Measurements from ENCODE around the gene TMOD4. TPM values are rescaled to one million over a fixed set of nuclear protein-coding genes. Genes with fewer than 3 reads are reported as not detected.

Gene TMOD4
- total RNA-seq, 1 experiment from 2014 or later, result not detected

DNA sequence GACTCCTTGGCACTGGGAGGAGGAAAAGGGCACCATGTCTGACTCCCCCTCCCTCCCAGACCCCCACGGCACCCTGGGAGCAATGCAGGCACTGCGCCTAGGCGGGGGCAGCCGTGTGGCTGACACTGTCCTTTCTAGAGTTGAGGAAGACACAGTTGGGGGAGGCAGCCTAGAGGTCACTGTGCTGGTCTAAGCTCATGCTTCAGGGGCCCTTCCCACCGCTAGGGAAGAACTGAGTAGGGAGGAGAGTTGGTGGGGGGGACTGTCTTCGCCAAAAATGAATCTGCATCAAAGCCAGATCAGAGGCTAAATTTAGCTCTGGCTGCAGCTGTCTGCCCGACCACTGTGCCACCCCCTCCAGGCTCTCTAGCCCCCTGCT is 32.7 kb downstream of the TMOD4 start:
- no peak for DNase-seq (ENCODE audit: low read depth)

- no peak for DNase-seq (ENCODE audit: low read depth)
These were observed 33.2 kb downstream of the TMOD4 start for GRCh38 chr1:151142411-151143056.

- no peak for DNase-seq (ENCODE audit: low read depth)
These were observed 38.0 kb downstream of the TMOD4 start for GRCh38 chr1:151137789-151138188.

DNA sequence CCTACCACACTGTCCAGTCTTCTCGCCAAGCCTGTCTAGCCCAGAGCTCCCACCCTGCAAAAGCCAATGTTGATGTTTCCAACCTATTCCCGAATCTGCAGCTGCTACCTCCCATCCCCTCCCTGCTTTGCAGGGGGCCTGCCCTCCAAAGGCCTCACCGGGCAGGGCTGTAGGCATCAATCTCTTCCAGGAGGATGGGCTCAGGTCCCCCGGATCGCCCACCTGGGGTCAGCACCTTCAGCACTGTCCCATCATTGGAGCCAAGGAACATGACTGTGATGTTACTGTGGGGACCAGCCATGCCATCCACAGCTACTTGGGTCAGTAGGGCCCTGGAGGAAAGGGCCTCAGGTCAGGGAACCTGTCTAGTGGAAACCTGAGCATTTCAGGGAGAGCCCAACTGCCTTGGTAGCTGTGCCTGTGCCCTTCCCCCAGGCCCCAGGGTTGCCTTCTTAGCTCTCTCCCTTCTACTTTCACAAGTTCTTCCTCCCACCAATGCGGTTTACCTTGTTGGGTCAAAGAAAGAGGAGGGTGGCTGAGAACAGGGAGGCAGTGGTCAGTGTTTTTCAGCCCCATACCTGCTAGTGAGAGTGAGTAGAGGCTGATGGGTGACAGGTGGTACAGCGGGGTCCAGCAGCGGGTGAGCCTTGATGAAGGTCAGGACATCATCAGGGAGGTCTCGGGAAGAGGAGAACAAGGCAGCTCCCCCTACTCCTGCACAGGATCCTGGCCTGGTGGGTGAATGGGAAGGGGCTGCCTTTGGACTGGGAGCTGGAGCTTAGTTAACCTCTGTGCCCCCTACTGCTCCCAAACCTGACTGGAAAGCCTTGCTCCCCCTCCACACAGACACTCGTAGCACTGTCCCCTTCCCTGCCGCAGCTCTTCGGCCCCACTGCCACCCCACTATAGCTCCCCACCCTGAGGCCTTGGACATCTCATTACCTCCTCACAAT is 40.1 kb downstream of the TMOD4 start:
- DNase-seq (ENCODE audit: low read depth), result no peak

DNA sequence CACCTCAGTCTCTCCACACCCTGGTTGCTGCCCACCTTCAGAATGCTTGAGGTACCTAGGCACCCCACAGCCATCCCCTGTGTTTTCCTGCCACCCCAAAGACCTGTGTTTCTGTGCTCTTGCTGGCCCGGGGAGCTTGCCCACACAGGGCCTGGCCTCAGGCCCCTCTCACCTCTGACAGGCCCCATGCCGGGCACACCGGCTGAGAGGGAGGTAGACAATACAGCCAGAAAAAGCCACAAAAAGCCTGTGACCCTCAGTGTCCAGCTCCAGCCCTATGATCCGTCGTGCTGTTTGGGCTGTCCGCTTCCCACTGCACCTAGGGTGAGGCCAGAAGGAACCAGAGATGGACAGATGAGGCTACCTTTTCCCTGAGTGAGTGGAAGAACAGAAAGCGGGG is 40.8 kb downstream of the TMOD4 start:
- no peak for DNase-seq (ENCODE audit: low read depth)

DNA sequence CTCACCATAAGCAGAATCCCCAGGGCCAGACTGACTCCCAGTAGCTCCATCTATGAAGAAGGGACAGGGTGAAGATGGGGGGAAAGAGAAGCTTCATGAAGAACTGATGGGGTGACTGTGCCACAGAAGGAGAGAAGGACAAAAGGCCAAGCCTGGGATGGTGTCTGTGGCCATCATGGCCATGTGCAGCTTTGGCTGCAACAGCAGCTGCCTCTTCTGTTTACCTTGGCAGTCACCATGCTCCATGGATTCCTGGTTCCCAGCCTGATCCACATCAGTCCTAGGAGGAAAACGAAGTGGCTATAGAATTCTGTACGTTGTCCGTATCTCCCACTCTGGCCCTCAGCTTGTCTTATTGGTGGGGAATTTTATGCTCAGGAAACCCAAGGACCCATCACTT is 41.4 kb downstream of the TMOD4 start:
- DNase-seq (ENCODE audit: low read depth), result no peak

DNA sequence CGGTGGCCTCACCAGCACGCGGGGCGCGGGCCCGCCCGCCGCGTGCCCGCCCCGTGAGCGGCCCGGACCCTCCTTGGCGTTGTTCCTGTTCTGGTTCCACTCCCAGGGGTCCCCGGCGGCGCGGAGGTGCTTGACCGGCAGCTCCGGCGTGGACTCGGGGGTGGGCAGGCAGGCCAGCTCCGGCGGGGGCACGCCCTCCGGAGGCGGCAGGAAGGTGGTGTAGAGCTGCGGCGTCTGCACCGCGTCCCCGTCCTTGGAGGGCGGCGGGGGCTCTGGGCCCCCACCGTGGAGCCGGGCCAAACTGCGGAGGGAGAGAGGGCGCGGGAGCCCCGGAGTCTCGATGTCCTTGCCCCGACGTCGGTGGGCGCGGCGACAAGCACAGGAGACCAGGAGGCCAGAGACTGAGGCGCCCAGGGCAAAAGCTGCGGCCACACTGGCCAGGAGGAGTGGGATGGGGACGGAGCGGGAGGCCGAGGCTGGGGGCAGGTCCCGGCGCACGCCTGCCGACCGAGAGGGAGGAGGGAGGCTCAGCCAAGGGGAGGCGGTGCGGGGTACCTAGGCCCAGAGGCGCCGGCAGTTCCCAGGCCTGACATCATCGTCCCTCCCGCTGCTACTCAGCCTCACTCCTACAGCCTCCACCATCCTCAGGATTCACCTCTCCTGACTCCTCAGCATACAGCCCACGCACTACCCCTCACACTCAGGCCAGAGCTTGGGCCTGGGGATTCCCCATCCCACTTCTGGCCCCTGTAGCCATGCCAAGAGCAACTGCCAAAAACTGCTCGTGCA is 42.6 kb downstream of the TMOD4 start:
- DNase-seq (ENCODE audit: low read depth), result no peak

GRCh38 chr1:151132335-151133017 is 43.3 kb downstream of the TMOD4 start:
- no peak for DNase-seq (ENCODE audit: low read depth)

GRCh38 chr1:151131701-151132334 is 44.0 kb downstream of the TMOD4 start:
- DNase-seq (ENCODE audit: low read depth), result no peak

GRCh38 chr1:151130987-151131586 is 44.7 kb downstream of the TMOD4 start:
- no peak for DNase-seq (ENCODE audit: low read depth)

DNA sequence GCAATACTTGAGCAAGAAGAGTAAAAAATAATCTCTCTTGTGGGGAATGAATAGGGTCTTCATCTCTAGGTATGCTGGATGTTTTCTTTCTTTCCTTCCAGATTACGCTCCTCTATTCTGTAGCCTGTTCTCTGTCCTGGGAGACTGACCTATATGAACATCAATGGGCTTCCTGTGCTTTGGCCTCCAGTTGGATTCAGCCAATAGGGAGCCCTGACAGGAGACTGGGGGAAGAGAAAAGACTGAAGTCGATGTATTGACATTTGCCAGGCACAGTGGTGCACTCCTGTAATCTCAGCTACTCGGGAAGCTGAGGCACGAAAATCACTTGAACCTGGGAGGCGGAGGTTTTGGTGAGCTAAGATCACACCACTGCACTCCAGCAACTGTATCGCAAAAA is 47.0 kb downstream of the TMOD4 start:
- DNase-seq (ENCODE audit: low read depth), result no peak

DNA sequence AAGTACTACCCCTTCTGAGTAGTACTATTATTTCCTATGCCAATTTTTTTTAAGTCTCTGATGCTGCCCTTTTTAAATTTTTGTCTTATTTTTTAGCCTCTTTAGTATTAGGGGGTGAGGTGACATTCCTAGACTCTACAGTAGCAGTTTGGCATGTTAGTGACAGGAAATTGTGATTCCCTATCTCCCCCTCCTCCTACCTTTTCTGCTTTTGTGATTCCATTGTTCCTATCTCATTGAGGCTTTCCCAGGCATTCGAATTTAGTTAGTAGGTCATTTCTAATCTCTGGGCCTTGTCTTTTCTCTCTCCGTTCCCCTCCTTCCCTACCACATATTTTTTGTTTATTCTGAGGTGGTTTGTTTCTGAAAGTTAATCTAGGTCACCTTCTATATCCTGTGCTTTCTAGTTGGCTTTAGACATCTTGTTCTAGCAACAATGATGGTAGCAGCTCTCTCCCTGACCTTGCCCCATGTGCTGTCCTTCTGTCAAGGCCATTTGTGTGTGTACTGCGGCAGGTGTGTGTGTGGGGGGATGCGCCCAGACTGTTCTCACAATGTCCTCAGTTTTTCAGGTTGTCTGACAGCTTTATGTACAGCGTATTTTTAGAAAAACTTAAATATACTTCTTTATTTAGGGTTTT is 50.9 kb downstream of the TMOD4 start:
- no peak for DNase-seq (ENCODE audit: low read depth)

Other genes with a start within 250 kb of the TMOD4 start
- 27.8 and 31.6 TPM in 2 replicates for gene SETDB1, start 249.6 kb downstream of the TMOD4 start, total RNA-seq (2014; rRNA removed; shearing (Covaris generic))
- gene CERS2, start 201.1 kb downstream of the TMOD4 start, total RNA-seq (2014; rRNA removed; shearing (Covaris generic)), result 156 and 178 TPM in 2 replicates
- gene ANXA9, start 193.7 kb downstream of the TMOD4 start, total RNA-seq (2014; rRNA removed; shearing (Covaris generic)), result 0.25 TPM in 1 of 2 replicates, not detected in the other
- 7.0 and 8.9 TPM in 2 replicates for gene MINDY1, start 169.1 kb downstream of the TMOD4 start, total RNA-seq (2014; rRNA removed; shearing (Covaris generic))
- gene PRUNE1, start 167.5 kb downstream of the TMOD4 start, total RNA-seq (2014; rRNA removed; shearing (Covaris generic)), result 21.4 and 26.6 TPM in 2 replicates
- 0.10 and 0.17 TPM in 2 replicates for gene BNIPL, start 139.4 kb downstream of the TMOD4 start, total RNA-seq (2014; rRNA removed; shearing (Covaris generic))
- 2.3 and 3.6 TPM in 2 replicates for gene C1orf56, start 128.2 kb downstream of the TMOD4 start, total RNA-seq (2014; rRNA removed; shearing (Covaris generic))
- 56.2 and 65.4 TPM in 2 replicates for gene CDC42SE1, start 116.4 kb downstream of the TMOD4 start, total RNA-seq (2014; rRNA removed; shearing (Covaris generic))
- gene MLLT11, start 115.6 kb downstream of the TMOD4 start, total RNA-seq (2014; rRNA removed; shearing (Covaris generic)), result 43.2 and 46.5 TPM in 2 replicates
- 6.2 and 11.4 TPM in 2 replicates for gene GABPB2, start 105.2 kb downstream of the TMOD4 start, total RNA-seq (2014; rRNA removed; shearing (Covaris generic))
- gene SEMA6C, start 29.4 kb downstream of the TMOD4 start, total RNA-seq (2014; rRNA removed; shearing (Covaris generic)), result 0.12 and 0.79 TPM in 2 replicates
- not detected in 2 replicates for gene TNFAIP8L2, start 19.3 kb downstream of the TMOD4 start, total RNA-seq (2014; rRNA removed; shearing (Covaris generic))
- gene LYSMD1, start 10.1 kb downstream of the TMOD4 start, total RNA-seq (2014; rRNA removed; shearing (Covaris generic)), result 7.6 and 9.7 TPM in 2 replicates
- gene SCNM1, start 9.8 kb downstream of the TMOD4 start, total RNA-seq (2014; rRNA removed; shearing (Covaris generic)), result 82.1 and 92.2 TPM in 2 replicates
- 76.6 and 84.3 TPM in 2 replicates for gene VPS72, start 14.2 kb upstream of the TMOD4 start, total RNA-seq (2014; rRNA removed; shearing (Covaris generic))
- 78.6 and 82.6 TPM in 2 replicates for gene PIP5K1A, start 22.6 kb upstream of the TMOD4 start, total RNA-seq (2014; rRNA removed; shearing (Covaris generic))
- 285 and 291 TPM in 2 replicates for gene PSMD4, start 78.8 kb upstream of the TMOD4 start, total RNA-seq (2014; rRNA removed; shearing (Covaris generic))
- 14.3 and 27.3 TPM in 2 replicates for gene ZNF687, start 106.3 kb upstream of the TMOD4 start, total RNA-seq (2014; rRNA removed; shearing (Covaris generic))
- gene PI4KB, start 151.4 kb upstream of the TMOD4 start, total RNA-seq (2014; rRNA removed; shearing (Covaris generic)), result 40.7 and 52.2 TPM in 2 replicates
- gene RFX5, start 171.3 kb upstream of the TMOD4 start, total RNA-seq (2014; rRNA removed; shearing (Covaris generic)), result 57.6 and 67.2 TPM in 2 replicates
- gene SELENBP1, start 196.7 kb upstream of the TMOD4 start, total RNA-seq (2014; rRNA removed; shearing (Covaris generic)), result 2.6 and 4.5 TPM in 2 replicates
- gene PSMB4, start 223.6 kb upstream of the TMOD4 start, total RNA-seq (2014; rRNA removed; shearing (Covaris generic)), result 503 and 619 TPM in 2 replicates

Data from M059J (cell line).